ENCODE results near the gene KLF8.

DNA sequence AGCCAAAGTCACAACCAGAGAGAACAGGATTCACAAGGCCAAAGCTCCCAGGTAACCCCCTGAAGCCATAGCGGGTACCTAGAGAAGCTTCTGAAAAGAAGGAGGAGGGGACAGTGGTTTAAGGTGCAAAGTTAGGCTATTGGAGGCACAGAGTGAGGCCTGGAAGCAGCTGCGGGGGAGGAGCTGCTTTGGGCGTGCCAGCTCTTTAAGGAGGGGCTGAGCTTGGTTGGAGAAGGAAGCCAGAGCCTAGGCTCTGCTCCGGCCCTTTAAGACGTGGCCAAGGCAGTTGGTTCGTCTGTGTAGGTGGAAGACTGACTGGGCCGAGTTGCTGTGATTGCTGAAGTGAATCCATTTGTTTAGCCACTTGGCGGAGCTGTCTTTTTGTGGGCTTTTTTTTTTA, 1.5 kb downstream of the KLF8 start:
- TF ChIP-seq CTCF (IDR thresholded peaks at IDR 0.05; ENCODE audit: poor library complexity) = no peak
- no peak for TF ChIP-seq EZH2phosphoT487 (IDR thresholded peaks at IDR 0.05; ENCODE audit: low read depth, severe bottlenecking, unreplicated experiment)
